Stimulated activated memory B cell treated with anti-CD40 and anti-IgM and Interleukin-4, amounts not matched to agents 10 μg/mL and 1 μg/mL and 100 μg/mL, for 72 hours (primary cell): Measurements from ENCODE around the gene RPGRIP1L.
"Not testable (repeated sequence)": the region's sequence is repeated elsewhere in the genome, so short reads cannot be mapped to it uniquely, and the experiment has no call there.

Experiments used
- ATAC-seq: fragments of 150-1000 bp; cut with Tn5 transposase; 2 replicates; pipeline ENCODE4 v1.10.0; 2021
- H3K27ac Mint-ChIP-seq: one replicate; pipeline ENCODE4 v1.8.0; 2022; ENCODE audit warnings: mild to moderate bottlenecking, mixed read lengths
- H3K27me3 Mint-ChIP-seq: one replicate; pipeline ENCODE4 v1.8.0; 2022; ENCODE audit warnings: mixed read lengths
- H3K36me3 Mint-ChIP-seq: one replicate; pipeline ENCODE4 v1.8.0; 2022; ENCODE audit warnings: mixed read lengths
- H3K4me1 Mint-ChIP-seq: one replicate; pipeline ENCODE4 v1.8.0; 2022; ENCODE audit warnings: mixed read lengths
- H3K4me3 Mint-ChIP-seq: one replicate; pipeline ENCODE4 v1.8.0; 2022; ENCODE audit warnings: mild to moderate bottlenecking, moderate library complexity, mixed read lengths
- H3K9me3 Mint-ChIP-seq: one replicate; pipeline ENCODE4 v1.8.0; 2022; ENCODE audit warnings: mixed read lengths

Gene RPGRIP1L

DNA sequence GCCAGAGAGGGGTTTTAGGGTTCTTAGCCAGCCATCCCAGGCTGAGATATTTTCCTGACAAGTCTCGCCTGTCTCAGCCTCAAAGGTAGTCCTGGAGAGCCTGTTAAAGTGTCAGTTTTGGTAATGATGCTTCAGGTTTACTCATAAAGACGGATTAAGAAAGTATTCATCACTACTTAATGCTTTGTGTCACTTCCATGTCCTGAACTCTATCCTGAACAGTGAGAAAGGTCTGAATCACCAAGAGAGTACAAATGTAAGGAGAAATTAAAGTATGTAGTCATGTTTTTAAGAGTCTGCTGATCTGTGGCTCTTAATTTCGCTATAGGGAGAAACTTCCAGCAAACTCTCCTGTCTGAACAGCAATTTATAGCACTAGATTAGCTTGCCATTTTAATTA, 14.0 kb downstream of the RPGRIP1L start:
- no peak overlapping the region for H3K27ac Mint-ChIP-seq
- ATAC-seq: no peak

DNA sequence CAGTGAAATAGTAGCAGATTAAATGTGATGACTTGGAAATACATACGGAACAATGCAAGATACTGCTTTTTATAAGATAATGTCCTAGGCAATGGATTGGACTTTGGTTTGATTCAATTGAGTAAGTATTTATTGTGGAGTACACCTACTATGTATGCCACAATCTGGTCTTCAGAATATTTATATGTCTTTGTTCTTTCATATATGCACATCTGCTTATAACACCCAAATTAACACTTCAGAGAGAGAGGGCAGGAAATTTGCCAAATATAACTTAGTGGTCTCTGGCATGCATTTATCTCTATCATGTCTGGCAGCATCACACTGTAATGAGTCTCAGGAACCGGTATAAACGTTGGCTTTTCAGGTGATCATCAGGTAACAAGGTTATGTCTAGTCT, 16.9 kb downstream of the RPGRIP1L start:
- Mint-ChIP-seq H3K36me3 (peaks cover 20% of the 10 kb centered on the region), H3K27me3 (no peaks in the 10 kb centered on the region), H3K9me3 (no peaks in the 10 kb centered on the region), H3K4me1 (no peaks in the 10 kb centered on the region), H3K4me3 (no peak overlapping the region), H3K27ac (no peak overlapping the region)
- ATAC-seq: no peak

More for the DNA sequence above, 14.0 kb downstream of the RPGRIP1L start:
- Mint-ChIP-seq H3K27me3 (no peaks in the 10 kb centered on the region), H3K36me3 (peaks cover 16% of the 10 kb centered on the region), H3K9me3 (no peaks in the 10 kb centered on the region), H3K4me1 (no peaks in the 10 kb centered on the region), H3K4me3 (no peak overlapping the region)

GRCh38 chr16:53685334-53685733, 18.3 kb downstream of the RPGRIP1L start:
- H3K36me3 Mint-ChIP-seq: peaks cover 26% of the 10 kb centered on the region
- not testable (repeated sequence) for H3K4me3 Mint-ChIP-seq, H3K27me3 Mint-ChIP-seq, ATAC-seq, H3K27ac Mint-ChIP-seq, H3K9me3 Mint-ChIP-seq, H3K4me1 Mint-ChIP-seq

DNA sequence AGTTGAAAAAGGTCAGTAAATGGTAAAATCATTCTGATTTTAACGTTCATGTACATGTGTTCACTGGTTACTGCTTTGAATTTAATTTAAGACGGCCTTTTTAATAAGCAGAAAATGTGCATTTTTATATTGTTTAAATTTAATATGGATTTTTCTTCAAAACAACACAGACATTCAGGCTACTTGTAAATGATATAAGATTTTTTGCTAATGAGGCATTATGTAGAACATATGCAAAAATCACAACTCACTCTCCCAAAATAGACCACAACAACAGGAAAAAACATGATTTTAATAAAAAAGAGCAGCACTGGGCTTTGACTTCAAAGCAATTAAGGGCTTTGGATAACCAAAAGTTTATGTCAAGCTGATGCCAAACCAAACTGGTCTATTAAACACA, 22.3 kb downstream of the RPGRIP1L start:
- Mint-ChIP-seq H3K4me3 (no peak overlapping the region), H3K9me3 (no peaks in the 10 kb centered on the region), H3K4me1 (no peaks in the 10 kb centered on the region), H3K36me3 (peaks cover 27% of the 10 kb centered on the region), H3K27me3 (no peaks in the 10 kb centered on the region), H3K27ac (no peak overlapping the region)
- ATAC-seq: no peak

GRCh38 chr16:53680756-53681155, 22.9 kb downstream of the RPGRIP1L start:
- H3K4me3 Mint-ChIP-seq: no peak overlapping the region
- H3K36me3 Mint-ChIP-seq: peaks cover 27% of the 10 kb centered on the region
- ATAC-seq: no peak

GRCh38 chr16:53678756-53679343, 24.8 kb downstream of the RPGRIP1L start:
- H3K27ac Mint-ChIP-seq: no peak overlapping the region
- peaks cover 16% of the 10 kb centered on the region for H3K36me3 Mint-ChIP-seq
- no peaks in the 10 kb centered on the region for H3K27me3 Mint-ChIP-seq
- ATAC-seq: no peak
- H3K4me3 Mint-ChIP-seq: no peak overlapping the region
- no peaks in the 10 kb centered on the region for H3K9me3 Mint-ChIP-seq
- no peaks in the 10 kb centered on the region for H3K4me1 Mint-ChIP-seq

More at GRCh38 chr16:53680756-53681155, 22.9 kb downstream of the RPGRIP1L start:
- Mint-ChIP-seq H3K27me3 (no peaks in the 10 kb centered on the region), H3K27ac (no peak overlapping the region), H3K4me1 (no peaks in the 10 kb centered on the region), H3K9me3 (no peaks in the 10 kb centered on the region)

DNA sequence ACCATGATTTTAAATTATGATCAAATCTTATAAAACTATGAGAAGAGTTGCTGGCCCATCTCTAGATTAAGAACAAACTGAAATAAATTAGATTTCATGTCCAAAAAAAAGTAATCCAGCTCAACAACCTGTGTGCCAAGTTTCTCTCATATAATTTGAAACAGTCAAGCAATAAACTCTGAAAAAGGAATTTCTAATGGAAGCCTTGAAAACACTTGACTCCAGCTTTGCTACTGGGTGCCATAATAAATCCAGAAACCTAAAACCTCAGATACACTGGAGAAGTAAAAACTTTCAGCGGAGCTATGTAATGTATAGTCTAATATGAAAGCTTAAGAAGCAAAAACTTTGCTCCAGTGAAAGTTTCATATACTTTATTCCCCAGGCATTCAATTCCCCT, 25.5 kb downstream of the RPGRIP1L start:
- Mint-ChIP-seq H3K27me3 (no peaks in the 10 kb centered on the region), H3K9me3 (no peaks in the 10 kb centered on the region), H3K4me1 (no peaks in the 10 kb centered on the region), H3K4me3 (no peak overlapping the region), H3K27ac (no peak overlapping the region), H3K36me3 (peaks cover 9% of the 10 kb centered on the region)
- ATAC-seq: no peak

- no peaks in the 10 kb centered on the region for H3K36me3 Mint-ChIP-seq
- no peaks in the 10 kb centered on the region for H3K9me3 Mint-ChIP-seq
- no peaks in the 10 kb centered on the region for H3K4me1 Mint-ChIP-seq
- no peaks in the 10 kb centered on the region for H3K27me3 Mint-ChIP-seq
- H3K4me3 Mint-ChIP-seq: no peak overlapping the region
- no peak overlapping the region for H3K27ac Mint-ChIP-seq
- ATAC-seq: no peak
Measured at GRCh38 chr16:53673189-53673588, 30.5 kb downstream of the RPGRIP1L start.

- no peak overlapping the region for H3K4me3 Mint-ChIP-seq
- no peaks in the 10 kb centered on the region for H3K4me1 Mint-ChIP-seq
- H3K27ac Mint-ChIP-seq: no peak overlapping the region
- ATAC-seq: no peak
- H3K9me3 Mint-ChIP-seq: no peaks in the 10 kb centered on the region
- no peaks in the 10 kb centered on the region for H3K36me3 Mint-ChIP-seq
- H3K27me3 Mint-ChIP-seq: no peaks in the 10 kb centered on the region
Measured at GRCh38 chr16:53672461-53672860, 31.2 kb downstream of the RPGRIP1L start.

- Mint-ChIP-seq H3K4me3 (no peak overlapping the region), H3K36me3 (no peaks in the 10 kb centered on the region), H3K4me1 (no peaks in the 10 kb centered on the region), H3K27ac (no peak overlapping the region), H3K9me3 (no peaks in the 10 kb centered on the region), H3K27me3 (no peaks in the 10 kb centered on the region)
- no peak for ATAC-seq
Measured at GRCh38 chr16:53668869-53669268, 34.8 kb downstream of the RPGRIP1L start.

DNA sequence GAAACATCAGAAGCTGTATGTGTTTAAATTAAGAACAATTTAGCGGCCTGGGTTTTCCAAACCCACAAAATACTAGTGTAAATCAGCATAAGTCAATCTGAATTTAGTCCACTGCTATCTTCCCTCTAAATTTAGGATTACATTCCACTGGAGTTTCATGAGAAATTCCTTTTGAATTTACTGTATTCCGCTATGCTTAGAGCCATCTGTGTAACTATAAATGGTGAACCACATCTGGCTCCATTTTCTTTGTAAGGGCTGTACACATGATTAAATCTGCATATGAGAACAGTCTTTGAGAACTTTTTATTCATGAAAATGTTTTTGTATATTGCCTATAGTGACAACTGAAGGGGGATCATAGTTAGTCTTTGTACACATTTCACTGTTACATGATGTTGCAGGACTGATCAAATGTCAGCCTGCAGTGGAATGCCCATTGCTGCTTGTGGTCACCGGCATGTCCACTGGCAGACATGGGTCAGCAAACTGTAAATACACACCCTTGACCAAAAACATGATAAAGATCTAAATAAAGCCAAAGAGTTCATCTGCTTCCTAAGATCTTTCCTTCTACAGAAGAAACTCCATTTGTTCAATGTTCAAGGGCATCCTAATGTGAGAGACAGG, 36.8 kb downstream of the RPGRIP1L start:
- Mint-ChIP-seq H3K36me3 (no peaks in the 10 kb centered on the region), H3K27me3 (no peaks in the 10 kb centered on the region), H3K4me3 (no peak overlapping the region), H3K4me1 (no peaks in the 10 kb centered on the region), H3K27ac (no peak overlapping the region), H3K9me3 (no peaks in the 10 kb centered on the region)
- ATAC-seq: no peak

DNA sequence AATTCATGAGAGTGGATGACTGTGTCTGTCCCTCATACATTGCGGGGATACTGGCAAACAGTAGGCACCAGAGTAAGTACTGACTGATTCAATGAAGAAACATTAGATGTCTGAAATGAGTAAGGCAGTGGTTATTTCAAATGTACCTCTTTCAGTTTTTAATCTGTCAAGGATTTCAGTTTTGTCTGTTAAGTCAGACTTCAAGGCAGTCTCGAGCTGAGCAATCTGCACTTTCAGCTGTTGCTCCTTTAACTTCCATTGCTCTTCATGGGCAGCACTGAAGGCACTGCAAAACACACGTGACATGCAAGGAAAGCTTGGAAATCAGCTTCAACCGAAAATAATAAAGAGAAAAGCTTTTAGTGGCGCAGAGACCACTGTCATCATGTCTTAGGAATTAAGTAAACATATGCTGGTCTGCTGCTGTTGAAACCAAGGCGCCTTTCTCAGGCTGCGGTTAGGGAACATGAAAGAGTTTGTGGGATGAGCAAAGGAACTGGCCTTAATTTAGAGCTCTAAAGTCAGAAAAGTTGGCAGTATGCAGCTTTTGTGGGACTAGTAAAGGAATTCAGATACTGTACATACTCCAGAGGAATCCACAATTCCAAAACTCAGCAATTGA, 38.8 kb downstream of the RPGRIP1L start:
- no peaks in the 10 kb centered on the region for H3K36me3 Mint-ChIP-seq
- no peak overlapping the region for H3K27ac Mint-ChIP-seq
- no peak for ATAC-seq
- no peaks in the 10 kb centered on the region for H3K4me1 Mint-ChIP-seq
- no peaks in the 10 kb centered on the region for H3K27me3 Mint-ChIP-seq
- no peak overlapping the region for H3K4me3 Mint-ChIP-seq
- no peaks in the 10 kb centered on the region for H3K9me3 Mint-ChIP-seq

- H3K27ac Mint-ChIP-seq: no peak overlapping the region
- H3K4me3 Mint-ChIP-seq: no peak overlapping the region
- no peaks in the 10 kb centered on the region for H3K4me1 Mint-ChIP-seq
- no peaks in the 10 kb centered on the region for H3K36me3 Mint-ChIP-seq
- ATAC-seq: no peak
- H3K9me3 Mint-ChIP-seq: no peaks in the 10 kb centered on the region
- no peaks in the 10 kb centered on the region for H3K27me3 Mint-ChIP-seq
Measured at GRCh38 chr16:53662072-53662471, 41.6 kb downstream of the RPGRIP1L start.

DNA sequence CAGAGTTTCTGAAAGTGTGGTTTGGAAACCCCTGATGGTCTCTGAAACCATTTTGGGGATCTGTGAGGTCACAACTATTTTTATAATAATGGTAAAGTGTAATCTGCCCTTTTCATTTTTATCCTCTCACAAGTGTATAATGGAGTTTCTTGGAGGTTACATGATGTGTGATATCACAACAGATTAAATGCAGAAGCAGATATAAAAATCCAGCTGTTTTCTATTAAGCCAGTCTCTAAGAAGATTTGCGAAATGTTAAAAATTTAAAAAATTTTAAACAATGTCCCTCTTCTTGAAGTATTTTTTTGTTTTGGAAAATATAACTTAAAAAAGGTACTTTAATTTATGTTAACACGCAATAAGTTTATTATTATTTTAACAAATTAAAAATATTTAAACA, 48.7 kb downstream of the RPGRIP1L start:
- Mint-ChIP-seq H3K27ac (no peak overlapping the region), H3K36me3 (peaks cover 45% of the 10 kb centered on the region), H3K4me3 (no peak overlapping the region), H3K4me1 (no peaks in the 10 kb centered on the region), H3K9me3 (no peaks in the 10 kb centered on the region), H3K27me3 (no peaks in the 10 kb centered on the region)
- ATAC-seq: no peak

GRCh38 chr16:53651357-53651756, 52.3 kb downstream of the RPGRIP1L start:
- no peaks in the 10 kb centered on the region for H3K4me1 Mint-ChIP-seq
- H3K27ac Mint-ChIP-seq: no peak overlapping the region
- no peaks in the 10 kb centered on the region for H3K27me3 Mint-ChIP-seq
- peaks cover 57% of the 10 kb centered on the region for H3K36me3 Mint-ChIP-seq
- H3K9me3 Mint-ChIP-seq: no peaks in the 10 kb centered on the region
- no peak for ATAC-seq
- H3K4me3 Mint-ChIP-seq: no peak overlapping the region

GRCh38 chr16:53646506-53646905, 57.2 kb downstream of the RPGRIP1L start:
- Mint-ChIP-seq H3K27ac (no peak overlapping the region), H3K4me1 (no peaks in the 10 kb centered on the region), H3K27me3 (no peaks in the 10 kb centered on the region), H3K36me3 (peaks cover 58% of the 10 kb centered on the region), H3K4me3 (no peak overlapping the region), H3K9me3 (peaks cover 21% of the 10 kb centered on the region)
- no peak for ATAC-seq
